ENCODE results near the gene SLC2A6.

- TF ChIP-seq CTCF (IDR thresholded peaks at IDR 0.05) (no peak), POLR2A (IDR thresholded peaks at IDR 0.05) (no peak)
Measured at GRCh38 chr9:133443982-133444381, 34.9 kb downstream of the SLC2A6 start.

All from heart left ventricle (tissue), 13 donors.